Stimulated activated CD8-positive, alpha-beta memory T cell treated with anti-CD3 and anti-CD28 coated beads, Interleukin-7, amount 100 ng/mL, for 4 hours (primary cell): ENCODE measurements around the gene IFRD2.
"Not testable (repeated sequence)": the region's sequence is repeated elsewhere in the genome, so short reads cannot be mapped to it uniquely, and the experiment has no call there.

ENCODE experiments used
- DNase-seq, 2 donors: peaks; one replicate each; pipeline ENCODE4 v3.0.0-alpha.2; 2020; ENCODE audit warnings: low read depth in 2 of 2

The IFRD2 gene

DNA sequence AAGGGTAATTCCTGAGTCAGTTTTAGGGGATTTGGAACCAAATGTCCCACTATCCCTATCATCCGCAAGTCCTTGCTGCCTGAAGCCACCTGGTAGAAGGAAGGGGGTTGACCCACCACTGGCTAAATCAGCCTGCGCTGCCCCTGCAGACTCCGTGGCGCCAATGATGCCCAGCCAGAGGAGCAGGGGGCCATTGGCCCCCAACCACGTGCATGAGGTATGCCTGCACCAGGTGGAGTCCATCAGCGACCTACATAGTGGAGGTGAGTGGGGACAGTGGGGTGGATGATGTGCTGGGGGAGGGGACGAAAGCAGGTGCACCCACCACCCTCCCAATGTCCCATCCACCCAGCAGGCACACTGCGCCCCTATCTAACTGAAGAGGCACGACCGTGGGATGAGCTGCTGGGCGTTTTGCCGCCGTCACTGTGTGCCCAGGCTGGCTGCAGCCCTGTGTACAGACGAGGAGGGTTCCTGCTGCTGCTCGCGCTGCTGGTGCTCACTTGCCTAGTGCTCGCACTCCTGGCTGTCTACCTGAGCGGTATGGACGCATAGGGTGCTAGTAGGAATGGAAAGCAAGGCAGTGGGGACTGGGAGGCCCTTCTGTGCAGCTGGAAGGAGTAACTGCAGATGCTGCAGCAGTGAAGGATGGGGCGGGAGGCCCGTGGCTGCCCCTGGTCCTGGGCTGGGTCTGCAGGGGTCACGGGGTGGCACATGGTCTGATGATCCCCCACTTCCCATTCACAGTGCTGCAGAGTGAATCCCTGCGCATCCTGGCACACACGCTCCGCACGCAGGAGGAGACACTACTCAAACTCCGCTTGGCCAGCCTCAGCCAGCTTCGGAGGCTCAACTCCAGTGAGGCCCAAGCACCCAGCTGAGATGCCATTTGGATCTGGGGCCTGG is 5.7 kb downstream of the IFRD2 start:
- DNase-seq, result no peak

DNA sequence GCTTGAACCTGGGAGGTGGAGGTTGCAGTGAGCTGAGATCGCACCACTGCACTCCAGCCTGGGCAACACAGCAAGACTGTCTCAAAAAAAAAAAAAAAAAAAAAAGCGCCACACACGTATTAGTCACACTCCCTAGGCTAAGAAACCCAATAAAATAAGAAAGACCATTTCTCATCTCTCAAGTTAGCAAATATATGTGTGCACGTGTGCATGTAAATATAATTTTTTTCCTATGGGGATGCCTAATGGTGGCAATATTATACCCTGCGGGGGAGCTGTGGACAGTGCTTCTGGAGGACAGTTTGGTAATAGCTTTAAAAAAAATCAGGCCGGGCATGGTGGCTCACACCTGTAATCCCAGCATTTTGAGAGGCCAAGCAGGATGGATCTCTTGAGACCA is 8.1 kb downstream of the IFRD2 start:
- not testable (repeated sequence) for DNase-seq

DNA sequence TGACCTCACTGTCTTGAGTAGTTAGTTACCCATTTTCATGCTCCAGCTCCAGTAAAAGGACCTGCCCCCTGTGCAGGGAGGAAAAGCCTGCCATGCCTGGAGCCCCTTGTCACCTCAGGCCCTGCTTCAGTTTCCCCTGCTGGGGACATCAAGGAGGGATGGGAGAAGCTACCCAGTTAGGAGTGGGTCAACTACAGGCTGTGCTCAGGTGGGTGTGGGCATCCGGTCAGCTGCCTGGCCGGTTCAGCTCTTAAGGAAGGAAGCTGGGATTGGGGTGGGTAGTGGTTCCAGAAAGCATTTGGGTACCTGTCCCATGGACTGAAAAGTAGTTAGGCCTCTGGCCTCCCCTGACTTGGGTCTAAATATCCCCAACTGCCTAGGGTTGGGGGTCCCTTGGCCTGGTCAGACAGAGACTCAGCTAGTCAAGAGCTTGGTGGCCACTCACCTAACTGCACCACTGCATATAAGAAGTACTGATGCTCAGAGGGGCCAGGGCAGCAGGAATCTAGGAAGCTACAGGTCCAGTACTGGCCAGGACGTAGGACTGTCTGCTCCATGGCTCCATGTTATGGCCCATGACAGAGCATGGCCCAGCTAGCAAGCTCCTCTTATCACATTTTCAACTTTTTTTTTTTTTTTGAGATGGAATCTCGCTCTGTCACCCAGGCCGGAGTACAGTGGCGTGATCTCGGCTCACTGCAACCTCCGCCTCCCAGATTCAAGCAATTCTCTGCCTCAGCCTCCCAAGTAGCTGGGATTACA is 12.8 kb downstream of the IFRD2 start:
- DNase-seq, result no peak

DNA sequence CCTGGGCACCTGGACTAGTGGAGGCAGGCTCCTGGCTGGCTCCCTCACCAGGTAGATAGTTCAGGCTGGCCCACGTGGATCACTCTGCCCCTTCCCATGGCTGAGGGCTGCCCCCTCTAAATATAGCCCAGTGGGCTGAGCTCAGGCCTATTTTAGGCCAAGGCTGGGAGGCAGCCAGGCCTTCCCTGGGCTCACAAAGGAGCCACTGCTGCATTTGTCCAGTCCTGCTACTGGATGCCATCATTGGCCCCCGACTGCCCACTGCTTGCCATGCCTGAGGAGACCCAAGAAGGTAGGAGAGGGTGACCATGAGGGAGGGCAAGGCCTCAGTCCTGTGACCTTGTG is 13.4 kb downstream of the IFRD2 start, which contains the start of gene LSMEM2:
TSS of gene LSMEM2 (plus strand) at position 208 of the 345 bp plus-strand sequence. CDS start at position 235, 27 bp downstream.
- no peak for DNase-seq

DNA sequence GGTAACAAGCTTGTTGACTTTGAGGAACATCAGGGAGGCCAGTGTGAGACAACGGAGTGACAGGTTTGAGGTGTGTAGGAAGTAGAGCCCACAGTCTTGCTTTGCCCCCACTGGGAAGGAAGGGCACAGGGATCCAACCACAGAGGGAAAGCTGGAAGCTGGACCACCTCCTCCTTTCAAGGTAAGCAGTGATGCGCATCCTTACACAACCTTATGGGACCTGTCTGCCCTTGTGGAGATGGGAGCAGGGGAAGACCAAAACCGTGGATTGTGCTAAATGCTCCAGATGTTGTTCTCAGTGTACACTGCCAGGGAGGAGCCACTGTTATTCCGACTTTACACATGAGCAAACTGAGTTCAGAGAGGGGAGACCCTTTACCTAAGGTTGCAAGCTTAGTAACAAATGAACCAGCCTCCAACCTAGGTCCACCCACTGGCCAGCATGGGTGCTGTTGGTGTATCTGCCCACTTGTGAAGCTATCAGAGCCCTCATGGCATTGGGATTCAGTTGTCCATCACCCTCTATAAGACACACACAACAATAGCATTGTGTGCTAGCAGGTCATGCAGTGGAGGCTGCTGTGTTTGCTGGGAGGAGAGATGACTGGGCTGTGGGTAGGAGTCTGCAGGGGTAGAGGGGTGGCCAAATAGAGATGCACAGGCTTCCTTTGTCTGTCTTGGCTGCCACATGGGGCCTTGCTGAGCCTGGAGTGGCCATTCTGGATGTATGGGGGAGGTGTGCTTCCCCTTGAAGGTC is 13.9 kb downstream of the IFRD2 start:
- DNase-seq, result no peak

DNA sequence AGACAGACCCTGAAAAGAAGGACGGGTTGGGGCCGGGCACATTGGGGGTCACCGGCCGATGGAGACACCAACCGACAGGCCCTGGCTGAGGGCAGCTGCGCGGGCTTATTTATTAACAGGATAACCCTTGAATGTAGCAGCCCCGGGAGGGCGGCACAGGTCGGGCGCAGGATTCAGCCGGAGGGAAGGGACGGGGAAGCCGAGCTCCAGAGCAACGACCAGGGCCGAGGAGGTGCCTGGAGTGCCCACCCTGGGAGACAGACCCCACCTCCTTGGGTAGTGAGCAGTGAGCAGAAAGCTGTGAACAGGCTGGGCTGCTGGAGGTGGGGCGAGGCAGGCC is 15.5 kb downstream of the IFRD2 start:
- no peak for DNase-seq

DNA sequence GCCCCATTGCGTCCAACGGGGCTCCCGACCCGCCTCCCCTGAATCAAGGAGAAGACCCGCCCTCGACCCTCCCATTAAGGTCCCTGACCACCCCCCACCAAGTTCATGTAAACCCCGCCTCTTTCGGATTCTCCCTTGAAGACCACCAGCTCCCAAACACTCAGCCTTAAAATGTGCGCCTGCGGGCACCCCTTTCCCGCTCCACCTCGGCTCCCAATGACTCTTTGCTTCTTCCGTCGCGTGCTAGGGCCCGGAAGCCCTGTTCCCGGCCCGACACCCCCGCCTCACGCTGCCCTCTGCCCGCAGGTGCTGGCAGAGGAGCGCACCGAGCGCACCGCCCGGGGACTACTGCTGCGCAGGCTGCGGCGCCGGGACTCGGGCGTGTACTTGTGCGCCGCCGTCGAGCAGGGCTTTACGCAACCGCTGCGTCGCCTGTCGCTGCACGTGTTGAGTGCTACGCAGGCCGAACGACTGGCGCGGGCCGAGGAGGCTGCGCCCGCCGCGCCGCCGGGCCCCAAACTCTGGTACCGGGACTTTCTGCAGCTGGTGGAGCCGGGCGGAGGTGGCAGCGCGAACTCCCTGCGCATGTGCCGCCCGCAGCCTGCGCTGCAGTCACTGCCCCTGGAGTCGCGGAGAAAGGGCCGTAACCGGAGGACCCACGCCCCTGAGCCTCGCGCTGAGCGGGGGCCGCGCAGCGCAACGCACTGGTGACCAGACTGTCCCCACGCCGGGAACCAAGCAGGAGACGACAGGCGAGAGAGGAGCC is 16.1 kb downstream of the IFRD2 start:
- DNase-seq, result no peak

DNA sequence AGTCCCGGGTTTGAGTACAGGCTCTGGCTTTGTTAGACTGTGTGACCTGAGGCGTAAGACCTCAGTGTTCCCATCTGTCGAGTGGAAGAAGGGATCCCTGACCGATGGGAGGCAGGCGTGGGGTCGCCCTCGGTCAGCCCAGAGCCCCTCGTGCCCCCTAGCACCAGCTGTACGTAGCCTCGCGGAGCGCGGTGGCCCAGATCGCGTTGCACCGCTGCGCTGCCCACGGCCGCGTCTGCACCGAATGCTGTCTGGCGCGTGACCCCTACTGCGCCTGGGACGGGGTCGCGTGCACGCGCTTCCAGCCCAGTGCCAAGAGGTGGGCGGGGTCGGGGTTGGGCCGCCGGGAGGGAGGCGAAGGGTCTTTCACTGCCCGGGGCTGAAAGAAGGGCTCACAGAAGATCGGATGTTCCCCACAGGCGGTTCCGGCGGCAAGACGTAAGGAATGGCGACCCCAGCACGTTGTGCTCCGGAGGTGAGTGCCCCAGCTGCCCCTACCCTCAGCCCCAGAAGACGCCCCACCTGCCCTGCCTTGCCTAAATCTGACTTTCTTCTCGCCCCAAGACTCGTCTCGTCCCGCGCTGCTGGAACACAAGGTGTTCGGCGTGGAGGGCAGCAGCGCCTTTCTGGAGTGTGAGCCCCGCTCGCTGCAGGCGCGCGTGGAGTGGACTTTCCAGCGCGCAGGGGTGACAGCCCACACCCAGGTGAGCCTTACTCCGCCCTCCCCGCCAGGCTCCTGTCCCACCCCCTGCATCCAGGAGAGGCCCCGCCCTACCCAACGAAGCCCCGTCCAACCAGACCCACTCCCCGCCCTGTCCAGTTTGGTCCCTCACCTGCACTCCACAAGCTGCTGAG is 16.9 kb downstream of the IFRD2 start:
- no peak for DNase-seq

DNA sequence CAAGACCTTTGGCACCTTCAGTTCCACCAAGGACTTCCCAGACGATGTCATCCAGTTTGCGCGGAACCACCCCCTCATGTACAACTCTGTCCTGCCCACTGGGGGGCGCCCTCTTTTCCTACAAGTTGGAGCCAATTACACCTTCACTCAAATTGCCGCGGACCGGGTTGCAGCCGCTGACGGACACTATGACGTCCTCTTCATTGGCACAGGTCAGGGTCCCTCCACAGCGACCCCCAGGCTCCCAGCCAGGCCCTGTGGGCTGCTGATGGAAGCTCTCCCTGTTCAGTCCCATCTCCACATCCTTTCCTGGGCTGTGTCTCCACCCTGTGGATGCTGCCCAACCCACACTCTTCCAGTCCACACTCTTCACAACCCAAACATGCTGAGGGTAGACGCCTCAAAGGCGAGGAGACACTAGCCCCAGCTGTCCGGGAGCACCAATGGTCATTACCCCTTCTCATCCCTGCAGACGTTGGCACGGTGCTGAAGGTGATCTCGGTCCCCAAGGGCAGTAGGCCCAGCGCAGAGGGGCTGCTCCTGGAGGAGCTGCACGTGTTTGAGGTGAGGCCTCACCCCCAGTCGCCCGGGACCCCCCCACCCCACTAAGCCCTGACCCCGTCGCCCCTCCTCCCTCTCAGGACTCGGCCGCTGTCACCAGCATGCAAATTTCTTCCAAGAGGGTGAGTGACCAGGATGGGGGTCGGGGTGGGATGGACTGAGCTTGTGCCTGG is 17.7 kb downstream of the IFRD2 start:
- peak; percentile 39 to 54 for DNase-seq

DNA sequence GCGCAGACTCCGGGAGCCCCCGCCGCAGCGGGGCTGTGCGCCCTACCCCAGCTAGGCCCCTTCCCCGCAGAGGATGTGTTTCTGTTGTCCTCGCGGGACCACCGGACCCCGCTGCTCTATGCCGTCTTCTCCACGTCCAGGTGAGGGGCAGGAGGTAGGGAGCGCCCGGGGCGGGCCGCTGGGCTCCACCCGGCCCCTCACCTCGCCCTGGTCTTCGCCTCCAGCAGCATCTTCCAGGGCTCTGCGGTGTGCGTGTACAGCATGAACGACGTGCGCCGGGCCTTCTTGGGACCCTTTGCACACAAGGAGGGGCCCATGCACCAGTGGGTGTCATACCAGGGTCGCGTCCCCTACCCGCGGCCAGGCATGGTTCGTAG is 18.6 kb downstream of the IFRD2 start:
- no peak for DNase-seq

DNA sequence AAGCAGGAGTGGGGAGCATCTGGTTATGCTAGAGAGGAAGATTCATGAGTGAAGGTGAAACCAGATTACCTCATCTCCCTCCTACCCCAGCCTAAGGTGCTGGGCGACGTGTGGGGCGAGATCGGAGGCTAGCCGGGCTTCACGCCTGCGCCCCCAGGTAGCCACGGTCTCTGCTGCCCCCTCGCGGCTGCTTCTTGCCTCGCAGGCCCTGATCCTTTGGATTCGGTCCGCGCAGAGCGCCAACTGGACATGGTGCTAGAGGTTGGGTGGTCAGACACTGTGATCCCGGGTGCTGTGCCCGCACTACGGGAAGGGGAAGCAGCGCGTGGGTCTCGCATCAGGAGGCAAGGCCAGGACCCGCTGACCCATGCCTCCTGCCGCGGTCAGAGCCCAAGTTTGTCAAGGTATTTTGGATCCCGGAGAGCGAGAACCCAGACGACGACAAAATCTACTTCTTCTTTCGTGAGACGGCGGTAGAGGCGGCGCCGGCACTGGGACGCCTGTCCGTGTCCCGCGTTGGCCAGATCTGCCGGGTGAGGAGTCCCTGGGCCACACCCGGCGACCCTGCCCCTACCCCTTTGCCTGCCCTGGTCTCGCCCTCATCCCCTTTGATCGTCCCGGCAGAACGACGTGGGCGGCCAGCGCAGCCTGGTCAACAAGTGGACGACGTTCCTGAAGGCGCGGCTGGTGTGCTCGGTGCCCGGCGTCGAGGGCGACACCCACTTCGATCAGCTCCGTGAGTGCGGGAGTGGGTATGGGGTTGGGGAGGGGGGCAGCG is 19.1 kb downstream of the IFRD2 start:
- DNase-seq, result peak; percentile 69 to 75

DNA sequence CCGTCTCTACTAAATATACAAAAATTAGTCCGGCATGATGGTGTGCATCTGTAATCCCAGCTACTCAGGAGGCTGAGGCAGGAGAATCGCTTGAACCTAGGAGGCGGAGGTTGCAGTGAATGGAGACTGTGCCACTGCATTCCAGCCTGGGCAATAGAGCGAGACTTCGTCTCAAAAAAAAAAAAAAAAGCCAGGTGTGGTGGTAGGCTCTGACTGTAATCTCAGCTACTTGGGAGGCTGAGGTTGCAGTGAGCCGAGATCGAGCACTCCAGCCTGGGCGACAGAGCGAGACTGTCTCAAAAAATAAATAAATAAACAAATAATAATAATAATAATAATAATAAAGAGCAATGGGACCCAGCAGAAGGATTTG is 19.7 kb downstream of the IFRD2 start:
- not testable (repeated sequence) for DNase-seq

DNA sequence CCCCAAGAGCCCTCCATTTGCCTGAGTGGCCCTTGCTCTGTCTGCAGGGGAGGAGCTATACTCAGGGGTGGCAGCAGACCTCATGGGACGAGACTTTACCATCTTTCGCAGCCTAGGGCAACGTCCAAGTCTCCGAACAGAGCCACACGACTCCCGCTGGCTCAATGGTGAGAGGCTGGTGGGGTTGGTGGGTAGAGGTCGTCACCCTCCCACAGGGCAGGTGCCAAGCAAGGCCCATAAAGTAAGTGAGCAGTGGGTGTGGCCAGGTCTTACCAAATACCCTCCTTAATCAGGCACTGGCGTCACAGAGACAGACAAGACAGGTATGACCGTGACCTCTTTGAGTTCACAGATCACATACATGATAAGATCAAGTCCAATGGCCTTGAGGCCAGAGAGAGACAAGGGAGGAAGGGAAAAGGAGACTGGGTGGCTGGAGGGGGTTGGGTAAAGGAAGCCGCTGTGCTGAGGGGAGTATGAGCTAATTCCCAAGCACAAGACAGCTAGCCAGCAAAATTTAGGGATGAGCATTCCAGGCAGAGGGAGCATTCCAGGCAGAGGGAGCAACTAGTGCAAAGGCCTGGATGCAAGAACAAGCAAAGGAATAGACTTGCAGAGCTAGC is 20.8 kb downstream of the IFRD2 start:
- DNase-seq, result no peak

DNA sequence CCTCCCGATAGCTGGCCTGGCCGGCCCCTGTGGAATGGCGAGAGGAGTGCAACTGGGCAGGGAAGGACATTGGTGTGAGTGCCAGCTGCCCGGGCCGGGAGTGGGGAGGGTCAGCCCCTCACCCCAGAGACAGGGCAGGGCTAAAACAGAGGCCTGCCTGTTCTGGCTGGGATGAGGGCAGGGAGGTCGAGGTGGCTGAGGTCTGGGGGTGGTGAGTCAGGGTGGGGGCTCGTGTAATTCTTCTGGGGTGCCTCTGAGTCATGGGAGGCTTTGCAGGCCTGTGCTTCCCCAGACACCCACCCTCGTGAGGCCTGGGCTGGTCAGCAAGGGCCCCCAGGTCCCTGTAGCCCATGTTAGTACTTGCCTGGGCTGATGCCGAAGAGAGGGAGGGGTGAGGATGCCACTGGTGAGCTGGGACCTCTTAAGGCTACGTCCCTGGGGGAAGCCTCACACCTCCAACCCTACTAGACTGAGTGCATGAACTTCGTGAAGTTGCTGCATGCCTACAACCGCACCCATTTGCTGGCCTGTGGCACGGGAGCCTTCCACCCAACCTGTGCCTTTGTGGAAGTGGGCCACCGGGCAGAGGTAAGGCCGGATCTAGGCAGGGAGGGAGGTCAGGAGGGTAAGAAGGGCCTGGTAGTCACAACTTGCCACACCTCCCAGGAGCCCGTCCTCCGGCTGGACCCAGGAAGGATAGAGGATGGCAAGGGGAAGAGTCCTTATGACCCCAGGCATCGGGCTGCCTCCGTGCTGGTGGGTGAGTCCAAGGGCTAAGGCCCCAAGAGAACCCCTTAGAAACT is 21.6 kb downstream of the IFRD2 start:
- no peak for DNase-seq

DNA sequence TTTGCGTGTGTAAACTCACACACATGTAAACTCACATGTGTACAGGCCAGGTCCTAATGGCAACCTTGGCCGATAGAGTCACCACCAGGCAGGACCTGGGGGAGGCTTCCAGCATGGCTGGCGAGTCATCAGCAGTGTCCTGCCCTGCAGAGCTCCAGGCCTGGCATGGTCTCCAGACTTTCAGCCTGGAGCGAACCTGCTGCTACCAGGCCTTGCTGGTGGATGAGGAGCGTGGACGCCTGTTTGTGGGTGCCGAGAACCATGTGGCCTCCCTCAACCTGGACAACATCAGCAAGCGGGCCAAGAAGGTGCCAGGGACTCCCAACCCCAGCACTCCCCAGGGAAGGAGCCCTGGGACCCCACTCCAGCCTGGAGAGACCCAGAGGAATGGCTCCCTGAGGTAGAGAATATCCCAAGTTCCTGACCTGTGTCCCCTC is 22.2 kb downstream of the IFRD2 start:
- DNase-seq, result no peak

DNA sequence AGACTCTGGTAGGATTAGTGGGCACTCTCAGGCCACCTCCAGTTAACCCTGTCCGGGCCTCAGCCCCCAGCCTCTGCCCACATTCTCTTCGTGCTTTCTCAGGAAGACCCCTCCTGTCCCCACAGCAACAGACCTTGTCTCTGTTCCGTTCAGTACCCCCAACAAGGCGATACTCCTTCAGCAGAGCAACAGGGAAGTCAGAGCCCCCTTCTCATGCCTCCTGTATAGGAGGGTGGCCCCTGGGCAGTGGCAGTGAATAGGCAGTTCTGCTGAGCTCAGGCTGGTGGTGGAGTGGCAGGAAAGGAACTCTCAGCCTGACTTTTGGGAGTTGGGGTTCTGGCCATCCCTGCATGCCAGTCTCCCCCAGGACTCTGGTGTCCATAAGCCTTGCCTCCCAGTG is 22.8 kb downstream of the IFRD2 start:
- no peak for DNase-seq

DNA sequence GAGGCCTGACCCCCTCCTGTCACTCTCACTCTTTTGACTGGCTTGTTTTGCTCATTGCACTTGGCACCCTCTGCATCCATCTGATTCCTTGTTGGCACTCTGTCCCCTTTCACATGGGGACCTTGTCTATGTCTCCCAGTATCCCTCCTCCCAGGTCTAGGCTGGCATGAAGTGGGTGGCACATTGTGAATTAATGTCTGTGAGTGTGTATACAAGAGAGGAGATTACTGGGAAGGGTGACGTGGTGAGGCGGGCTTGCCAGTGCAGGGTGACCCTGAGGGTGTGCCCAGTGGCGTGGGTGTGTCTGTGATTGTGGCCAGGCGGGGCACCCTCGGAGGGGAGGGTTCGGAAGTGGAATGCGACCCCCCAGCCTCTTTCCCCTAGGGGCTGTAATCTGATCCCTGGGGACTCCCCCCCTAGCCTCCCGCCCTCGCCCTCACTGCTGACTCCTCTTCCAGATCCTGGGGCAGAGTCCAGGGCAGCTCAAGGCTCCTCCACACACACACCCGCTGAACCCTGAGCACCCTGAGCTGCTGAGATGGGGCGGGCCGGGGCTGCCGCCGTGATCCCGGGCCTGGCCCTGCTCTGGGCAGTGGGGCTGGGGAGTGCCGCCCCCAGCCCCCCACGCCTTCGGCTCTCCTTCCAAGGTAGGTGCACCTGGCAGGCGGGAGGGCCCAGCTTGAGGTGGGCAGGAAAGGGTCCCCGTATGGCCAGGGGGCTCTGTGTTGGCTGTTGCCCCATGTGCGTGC is 23.4 kb downstream of the IFRD2 start, which contains the start of gene SEMA3B:
TSS of gene SEMA3B (plus strand) at position 445 of the 749 bp plus-strand sequence. CDS start at position 539, 94 bp downstream.
- no peak for DNase-seq
